ENCODE measurements around the gene OXER1.

DNA sequence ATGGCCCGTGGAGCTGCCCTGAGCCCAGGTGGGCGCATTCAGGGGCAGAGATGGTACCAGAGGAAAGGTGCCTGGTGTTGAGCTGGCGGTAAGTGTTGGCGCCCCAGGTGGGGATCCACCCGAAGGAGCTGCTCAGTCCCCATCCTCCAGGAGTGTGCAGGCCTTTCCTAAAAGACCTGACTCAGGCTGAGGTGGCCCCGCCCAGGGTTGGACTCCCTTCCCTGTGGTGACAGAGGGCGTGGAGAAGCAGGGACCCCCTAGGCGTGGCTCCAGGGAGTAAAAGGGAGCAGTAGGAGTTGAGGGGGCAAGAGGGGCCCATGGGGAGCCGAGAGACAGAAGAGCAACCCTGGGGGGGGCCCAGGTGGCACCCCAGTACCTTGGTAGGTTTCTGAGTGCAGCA, 2.4 kb downstream of the OXER1 start:
- TF ChIP-seq CTCF (conservative IDR thresholded peaks at IDR 0.05; ENCODE audit: low read depth, low read length), result no peak
- TF ChIP-seq EZH2 (IDR thresholded peaks at IDR 0.05; ENCODE audit: borderline replicate concordance, low read depth, low read length, poor library complexity, severe bottlenecking), result no peak

Measured in A673 (cell line).